Hippocampal formation (tissue), 2 donors: Measurements from ENCODE around the gene CHRDL2.
"Not testable (repeated sequence)": the region's sequence is repeated elsewhere in the genome, so short reads cannot be mapped to it uniquely, and the experiment has no call there.

Source experiments
- DNase-seq, 2 donors: peaks; one replicate each; lab custom pipeline; 2025; lab: John Stamatoyannopoulos, UW

CHRDL2 gene

GRCh38 chr11:74731301-74732094, at the start of gene CHRDL2:
Gene CHRDL2, minus strand, starts transcription at chr11:74731426. Its CDS starts 538 bp downstream, at chr11:74730888.
- no peak for DNase-seq

GRCh38 chr11:74780248-74781005, 49.2 kb upstream of the CHRDL2 start:
- DNase-seq: peak in 1 of 2 donors; percentile 27

GRCh38 chr11:74778581-74778980, 47.4 kb upstream of the CHRDL2 start:
- DNase-seq: no peak

GRCh38 chr11:74777877-74778276, 46.7 kb upstream of the CHRDL2 start:
- no peak for DNase-seq

- no peak for DNase-seq
Measured at GRCh38 chr11:74777038-74777437, 45.8 kb upstream of the CHRDL2 start.

GRCh38 chr11:74776546-74776945, 45.3 kb upstream of the CHRDL2 start:
- no peak for DNase-seq

GRCh38 chr11:74775762-74776161, 44.5 kb upstream of the CHRDL2 start:
- no peak for DNase-seq

- no peak for DNase-seq
Measured at GRCh38 chr11:74773476-74773875, 42.2 kb upstream of the CHRDL2 start.

- no peak for DNase-seq
Measured at GRCh38 chr11:74771139-74771538, 39.9 kb upstream of the CHRDL2 start.

GRCh38 chr11:74770456-74770855, 39.2 kb upstream of the CHRDL2 start:
- no peak for DNase-seq

- no peak for DNase-seq
Measured at GRCh38 chr11:74769055-74769707, 38.0 kb upstream of the CHRDL2 start.

- not testable (repeated sequence) for DNase-seq
Measured at GRCh38 chr11:74768172-74768651, 37.0 kb upstream of the CHRDL2 start.

- DNase-seq: no peak
Measured at GRCh38 chr11:74766905-74767304, 35.7 kb upstream of the CHRDL2 start.

- no peak for DNase-seq
Measured at GRCh38 chr11:74756571-74756970, 25.3 kb upstream of the CHRDL2 start.

GRCh38 chr11:74755395-74755995, 24.3 kb upstream of the CHRDL2 start:
- DNase-seq: no peak

GRCh38 chr11:74754507-74755252, 23.5 kb upstream of the CHRDL2 start:
- no peak for DNase-seq

GRCh38 chr11:74751303-74751702, 20.1 kb upstream of the CHRDL2 start:
- no peak for DNase-seq

GRCh38 chr11:74750598-74750997, 19.4 kb upstream of the CHRDL2 start:
- DNase-seq: not testable (repeated sequence)

GRCh38 chr11:74749965-74750296, 18.7 kb upstream of the CHRDL2 start:
- no peak for DNase-seq

GRCh38 chr11:74749127-74749964, 18.1 kb upstream of the CHRDL2 start:
- DNase-seq: no peak
